WTC11 (cell line): ENCODE data around the gene APOBEC4. TPM values are rescaled to one million over a fixed set of nuclear protein-coding genes. Genes with fewer than 3 reads are reported as not detected.

Source experiments
- ATAC-seq: fragments of 200-7000 bp; cut with Tn5 transposase; 2 replicates; pipeline ENCODE4 v1.10.0; 2021; ENCODE audit warnings: mild to moderate bottlenecking, moderate library complexity
- CTCF ChIA-PET: fragments of 300-600 bp; sonication (Branson Sonifier 250); formaldehyde crosslinking; loops from one replicate; lab custom pipeline; 2021; ENCODE audit warnings: antibody characterized with exemption; lab: Charles Lee
- POLR2A ChIA-PET: fragments of 350-600 bp; sonication (Branson Sonifier 250); formaldehyde crosslinking; loops from one replicate; lab custom pipeline; 2021; ENCODE audit warnings: antibody characterized with exemption; lab: Charles Lee
- DNase-seq: peaks from one replicate; pipeline ENCODE4 v3.0.0; 2021; ENCODE audit warnings: low spot score
- H3K27ac Mint-ChIP-seq: 2 replicates; pipeline ENCODE4 v1.8.0; 2021; ENCODE audit warnings: mixed read lengths
- H3K27me3 Mint-ChIP-seq: 2 replicates; pipeline ENCODE4 v1.8.0; 2021; ENCODE audit warnings: low read depth, mild to moderate bottlenecking, moderate library complexity, mixed read lengths
- H3K36me3 Mint-ChIP-seq: 2 replicates; pipeline ENCODE4 v1.8.0; 2021; ENCODE audit warnings: mixed read lengths
- H3K4me1 Mint-ChIP-seq: 2 replicates; pipeline ENCODE4 v1.8.0; 2022; ENCODE audit warnings: mixed read lengths
- H3K4me3 Mint-ChIP-seq: 2 replicates; pipeline ENCODE4 v1.8.0; 2021; ENCODE audit warnings: mild to moderate bottlenecking, moderate library complexity, mixed read lengths
- H3K9me3 Mint-ChIP-seq: 2 replicates; pipeline ENCODE4 v1.8.0; 2021; ENCODE audit warnings: mixed read lengths
- CBFB ChIP-seq: sonication (generic); formaldehyde crosslinking; IDR thresholded peaks from 2 replicates; pipeline ENCODE4 v1.8.1; 2022; ENCODE audit warnings: mild to moderate bottlenecking, low read depth, missing genetic modification reagents
- E2F4 ChIP-seq: sonication (generic); formaldehyde crosslinking; IDR thresholded peaks from 2 replicates; pipeline ENCODE4 v1.8.1; 2022; ENCODE audit warnings: low read depth, mild to moderate bottlenecking, moderate library complexity, missing genetic modification reagents, borderline replicate concordance
- E2F5 ChIP-seq: sonication (generic); formaldehyde crosslinking; IDR thresholded peaks from 2 replicates; pipeline ENCODE4 v1.8.1; 2022; ENCODE audit warnings: mild to moderate bottlenecking, moderate library complexity, missing genetic modification reagents
- ELF4 ChIP-seq: sonication (generic); formaldehyde crosslinking; IDR thresholded peaks from 2 replicates; pipeline ENCODE4 v1.8.1; 2022; ENCODE audit warnings: low read depth, mild to moderate bottlenecking, moderate library complexity, missing genetic modification reagents
- EMX1 ChIP-seq: fragments of 250-450 bp; sonication (Bioruptor Pico); IDR thresholded peaks from 2 replicates; pipeline ENCODE4 v1.8.0; 2021; ENCODE audit warnings: mild to moderate bottlenecking
- ERG ChIP-seq: fragments of 250-450 bp; sonication (Bioruptor Pico); IDR thresholded peaks from 2 replicates; pipeline ENCODE4 v1.8.0; 2021; ENCODE audit warnings: mild to moderate bottlenecking
- ESRRA ChIP-seq: sonication (generic); formaldehyde crosslinking; IDR thresholded peaks from 2 replicates; pipeline ENCODE4 v1.8.1; 2022; ENCODE audit warnings: mild to moderate bottlenecking, missing genetic modification reagents, borderline replicate concordance
- FOXP1 ChIP-seq: sonication (generic); formaldehyde crosslinking; IDR thresholded peaks from 2 replicates; pipeline ENCODE4 v1.8.0; 2022; ENCODE audit warnings: missing genetic modification reagents, mild to moderate bottlenecking, moderate library complexity, borderline replicate concordance
- HMGXB4 ChIP-seq: sonication (generic); formaldehyde crosslinking; IDR thresholded peaks from 2 replicates; pipeline ENCODE4 v1.8.1; 2023; ENCODE audit warnings: mild to moderate bottlenecking, moderate library complexity, missing genetic modification reagents
- JUN ChIP-seq: sonication (generic); formaldehyde crosslinking; IDR thresholded peaks from 2 replicates; pipeline ENCODE4 v1.8.0; 2023; ENCODE audit warnings: mild to moderate bottlenecking, missing genetic modification reagents
- NR3C1 ChIP-seq: sonication (generic); formaldehyde crosslinking; conservative IDR thresholded peaks from 2 replicates; pipeline ENCODE4 v1.8.1; 2023; ENCODE audit warnings: low read depth, mild to moderate bottlenecking, missing genetic modification reagents
- OVOL2 ChIP-seq: fragments of 250-450 bp; sonication (Bioruptor Pico); IDR thresholded peaks from 2 replicates; pipeline ENCODE4 v1.9.0; 2021; ENCODE audit warnings: mild to moderate bottlenecking, borderline replicate concordance
- PRRX2 ChIP-seq: fragments of 250-450 bp; sonication (Bioruptor Pico); IDR thresholded peaks from 2 replicates; pipeline ENCODE4 v1.8.0; 2021; ENCODE audit warnings: mild to moderate bottlenecking
- RELA ChIP-seq: sonication (generic); formaldehyde crosslinking; IDR thresholded peaks from 2 replicates; pipeline ENCODE4 v1.8.1; 2022; ENCODE audit warnings: missing genetic modification reagents, mild to moderate bottlenecking, borderline replicate concordance
- SMAD3 ChIP-seq: sonication (generic); formaldehyde crosslinking; IDR thresholded peaks from 2 replicates; pipeline ENCODE4 v1.8.0; 2022; ENCODE audit warnings: missing genetic modification reagents, mild to moderate bottlenecking, borderline replicate concordance
- SP1 ChIP-seq: sonication (generic); formaldehyde crosslinking; conservative IDR thresholded peaks from 2 replicates; pipeline ENCODE4 v1.8.1; 2022; ENCODE audit warnings: missing genetic modification reagents
- TCF7 ChIP-seq: sonication (generic); formaldehyde crosslinking; IDR thresholded peaks from 2 replicates; pipeline ENCODE4 v1.8.0; 2022; ENCODE audit warnings: mild to moderate bottlenecking, low read depth, missing genetic modification reagents, moderate library complexity
- TP53 ChIP-seq: sonication (generic); formaldehyde crosslinking; IDR thresholded peaks from 2 replicates; pipeline ENCODE4 v1.8.1; 2023; ENCODE audit warnings: mild to moderate bottlenecking, missing genetic modification reagents
- ZBTB21 ChIP-seq: sonication (generic); formaldehyde crosslinking; IDR thresholded peaks from 2 replicates; pipeline ENCODE4 v1.8.1; 2023; ENCODE audit warnings: mild to moderate bottlenecking, missing genetic modification reagents, borderline replicate concordance
- ZBTB43 ChIP-seq: sonication (generic); formaldehyde crosslinking; IDR thresholded peaks from 2 replicates; pipeline ENCODE4 v1.8.1; 2023; ENCODE audit warnings: mild to moderate bottlenecking, missing genetic modification reagents
- ZNF263 ChIP-seq: sonication (generic); formaldehyde crosslinking; IDR thresholded peaks from 2 replicates; pipeline ENCODE4 v1.8.1; 2022; ENCODE audit warnings: low read depth, mild to moderate bottlenecking, moderate library complexity, missing genetic modification reagents
- ZNF281 ChIP-seq: sonication (generic); formaldehyde crosslinking; IDR thresholded peaks from 2 replicates; pipeline ENCODE4 v1.8.0; 2023; ENCODE audit warnings: mild to moderate bottlenecking, missing genetic modification reagents
- ZNF512 ChIP-seq: sonication (generic); formaldehyde crosslinking; IDR thresholded peaks from 2 replicates; pipeline ENCODE4 v1.8.1; 2022; ENCODE audit warnings: missing genetic modification reagents, borderline replicate concordance
- ZNF671 ChIP-seq: fragments of 250-450 bp; sonication (Bioruptor Pico); IDR thresholded peaks from 2 replicates; pipeline ENCODE4 v1.8.0; 2021; ENCODE audit warnings: mild to moderate bottlenecking
- total RNA-seq: library from RNA; stranded (reverse); gene quantifications from 3 replicates; pipeline ENCODE4 v1.2.3, GENCODE V29; 2021

The APOBEC4 gene
- total RNA-seq, 1 experiment from 2014 or later: not detected

- ATAC-seq: no peak
- Mint-ChIP-seq H3K36me3 (no peaks in the 10 kb centered on the region), H3K9me3 (no peaks in the 10 kb centered on the region), H3K4me1 (peaks cover 11% of the 10 kb centered on the region), H3K27ac (no peak overlapping the region), H3K4me3 (no peak overlapping the region), H3K27me3 (no peaks in the 10 kb centered on the region)
- ChIA-PET CTCF (interaction anchor here (1.3 to 1.4 kb wide), 2 partner anchors 33 to 264 kb away, joined by 6 to 11 read pairs; no protein-coding TSS in a partner anchor), POLR2A (no interaction called here)
- TF ChIP-seq ZNF671 (CRISPR knock-in tag) (no peak), EMX1 (CRISPR knock-in tag) (no peak), E2F4 (CRISPR knock-in tag) (no peak), CBFB (CRISPR knock-in tag) (no peak), ESRRA (CRISPR knock-in tag) (no peak), RELA (CRISPR knock-in tag) (no peak), SP1 (CRISPR knock-in tag) (no peak), JUN (no peak), OVOL2 (CRISPR knock-in tag) (no peak), ZNF512 (CRISPR knock-in tag) (no peak), PRRX2 (CRISPR knock-in tag) (no peak), E2F5 (no peak)
- no peak for DNase-seq
These were observed 1.5 kb downstream of the APOBEC4 start for GRCh38 chr1:183651612-183652011.

- no peaks in the 10 kb centered on the region for H3K9me3 Mint-ChIP-seq
- DNase-seq (no peak), ATAC-seq (no peak)
- CTCF ChIA-PET: interaction anchor here (0.9 to 2.4 kb wide), 2 partner anchors 37 to 268 kb away, joined by 3 to 7 read pairs; no protein-coding TSS in a partner anchor
- peaks cover 11% of the 10 kb centered on the region for H3K4me1 Mint-ChIP-seq
- no peak overlapping the region for H3K4me3 Mint-ChIP-seq
- H3K36me3 Mint-ChIP-seq: no peaks in the 10 kb centered on the region
- no peaks in the 10 kb centered on the region for H3K27me3 Mint-ChIP-seq
- no peak overlapping the region for H3K27ac Mint-ChIP-seq
- POLR2A ChIA-PET: no interaction called here
- TF ChIP-seq TCF7: no peak
- TF ChIP-seq ZBTB21 (CRISPR knock-in tag): no peak
- TF ChIP-seq ZNF263 (CRISPR knock-in tag): no peak
- TF ChIP-seq ZNF512 (CRISPR knock-in tag): no peak
- no peak for TF ChIP-seq HMGXB4 (CRISPR knock-in tag)
- no peak for TF ChIP-seq ZNF281 (CRISPR knock-in tag)
- TF ChIP-seq NR3C1 (CRISPR knock-in tag): no peak
- TF ChIP-seq SMAD3 (CRISPR knock-in tag): no peak
- TF ChIP-seq TP53 (CRISPR knock-in tag): no peak
- TF ChIP-seq ELF4 (CRISPR knock-in tag): no peak
- TF ChIP-seq ZBTB43 (CRISPR knock-in tag): no peak
- TF ChIP-seq ERG: no peak
- no peak for TF ChIP-seq FOXP1 (CRISPR knock-in tag)
These were observed 5.1 kb downstream of the APOBEC4 start for GRCh38 chr1:183648042-183648441.
